ENCODE data around the gene ATP11A.

- TF ChIP-seq EP300 (IDR thresholded peaks at IDR 0.05) (no peak), POLR2A (IDR thresholded peaks at IDR 0.05) (no peak), POLR2AphosphoS5 (IDR thresholded peaks at IDR 0.05) (no peak)
- TF ChIP-seq, protein P1, sequence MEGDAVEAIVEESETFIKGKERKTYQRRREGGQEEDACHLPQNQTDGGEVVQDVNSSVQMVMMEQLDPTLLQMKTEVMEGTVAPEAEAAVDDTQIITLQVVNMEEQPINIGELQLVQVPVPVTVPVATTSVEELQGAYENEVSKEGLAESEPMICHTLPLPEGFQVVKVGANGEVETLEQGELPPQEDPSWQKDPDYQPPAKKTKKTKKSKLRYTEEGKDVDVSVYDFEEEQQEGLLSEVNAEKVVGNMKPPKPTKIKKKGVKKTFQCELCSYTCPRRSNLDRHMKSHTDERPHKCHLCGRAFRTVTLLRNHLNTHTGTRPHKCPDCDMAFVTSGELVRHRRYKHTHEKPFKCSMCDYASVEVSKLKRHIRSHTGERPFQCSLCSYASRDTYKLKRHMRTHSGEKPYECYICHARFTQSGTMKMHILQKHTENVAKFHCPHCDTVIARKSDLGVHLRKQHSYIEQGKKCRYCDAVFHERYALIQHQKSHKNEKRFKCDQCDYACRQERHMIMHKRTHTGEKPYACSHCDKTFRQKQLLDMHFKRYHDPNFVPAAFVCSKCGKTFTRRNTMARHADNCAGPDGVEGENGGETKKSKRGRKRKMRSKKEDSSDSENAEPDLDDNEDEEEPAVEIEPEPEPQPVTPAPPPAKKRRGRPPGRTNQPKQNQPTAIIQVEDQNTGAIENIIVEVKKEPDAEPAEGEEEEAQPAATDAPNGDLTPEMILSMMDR (IDR thresholded peaks at IDR 0.05) = no peak
Observed at GRCh38 chr13:112897956-112898620, 208.2 kb downstream of the ATP11A start.

Measured in sigmoid colon (tissue), 4 donors.